Osteoblast (primary cell): ENCODE measurements around the gene DCTN5. TPM values are rescaled to one million over a fixed set of nuclear protein-coding genes. Genes with fewer than 3 reads are reported as not detected.
A peak's percentile ranks its signal among the peaks of the same experiment; 100 is the strongest.

Source experiments
- DNase-seq: peaks from one replicate; pipeline ENCODE4 v3.0.0; 2011; ENCODE audit warnings: low spot score, mixed read lengths; ENCODE audit not compliant: insufficient read length; ENCODE audit errors: missing footprints
- H2AFZ ChIP-seq: 2 replicates; pipeline ENCODE4 v1.6.0; 2011; ENCODE audit warnings: mild to moderate bottlenecking, low read length
- H3K27ac ChIP-seq: 2 replicates; pipeline ENCODE4 v1.5.1; 2011; ENCODE audit warnings: mild to moderate bottlenecking, low read depth, low read length, moderate library complexity
- H3K27me3 ChIP-seq: 2 replicates; pipeline ENCODE4 v1.6.0; 2012; ENCODE audit warnings: mild to moderate bottlenecking, control low read depth, inconsistent platforms, low read length, moderate library complexity; ENCODE audit not compliant: insufficient read depth
- H3K36me3 ChIP-seq: 2 replicates; pipeline ENCODE4 v1.5.1; 2011; ENCODE audit warnings: mild to moderate bottlenecking, low read length, control low read depth, moderate library complexity; ENCODE audit not compliant: insufficient read depth
- H3K4me1 ChIP-seq: 2 replicates; pipeline ENCODE4 v1.5.1; 2011; ENCODE audit warnings: mild to moderate bottlenecking, low read length, control low read depth, moderate library complexity; ENCODE audit not compliant: insufficient read depth
- H3K4me2 ChIP-seq: 2 replicates; pipeline ENCODE4 v1.6.0; 2011; ENCODE audit warnings: mild to moderate bottlenecking, low read length; ENCODE audit not compliant: insufficient read depth
- H3K4me3 ChIP-seq: fragments of 200-600 bp; sonication (generic); 3 replicates; pipeline ENCODE4 v1.5.1; 2012; ENCODE audit warnings: mild to moderate bottlenecking, low read length, inconsistent platforms; ENCODE audit not compliant: insufficient read depth
- H3K79me2 ChIP-seq: 2 replicates; pipeline ENCODE4 v1.6.0; 2012; ENCODE audit warnings: mild to moderate bottlenecking, low read length, control low read depth, inconsistent platforms; ENCODE audit not compliant: insufficient read depth
- H3K9me3 ChIP-seq: 2 replicates; pipeline ENCODE4 v1.5.1; 2011; ENCODE audit warnings: low read depth, low read length, control low read depth
- H4K20me1 ChIP-seq: 2 replicates; pipeline ENCODE4 v1.6.0; 2012; ENCODE audit warnings: mild to moderate bottlenecking, low read length, control low read depth; ENCODE audit not compliant: insufficient read depth
- CTCF ChIP-seq: IDR thresholded peaks from 2 replicates; pipeline ENCODE4 v1.5.1; 2011; ENCODE audit warnings: mild to moderate bottlenecking, low read depth, low read length, moderate library complexity; ENCODE audit errors: extremely low read depth
- total RNA-seq: library from RNA; depleted of rRNA; stranded (reverse); fragments of >200 nt; gene quantifications from 2 replicates; pipeline ENCODE4 v1.2.3, GENCODE V29; 2012

DCTN5 gene
- total RNA-seq, 1 donor: 35.5 TPM

- DNase-seq: no peak
These were observed 5.3 kb upstream of the DCTN5 start for GRCh38 chr16:23635958-23636357.

DNA sequence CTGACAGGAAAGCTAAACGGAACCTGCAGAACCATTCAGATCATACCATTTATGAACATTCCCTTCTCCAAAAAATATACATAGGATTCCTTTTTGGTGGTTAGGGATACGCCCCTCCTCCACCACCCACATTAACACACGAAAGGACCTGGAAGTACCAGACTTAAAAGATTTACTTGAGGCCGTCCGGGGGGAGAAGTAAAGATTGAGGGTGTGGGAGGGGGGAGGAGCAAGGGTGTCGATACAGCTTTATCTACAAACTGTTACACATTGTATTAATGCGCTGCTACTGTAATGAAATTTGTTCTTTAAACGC is 693 bp upstream of the DCTN5 start:
- Histone ChIP-seq H3K4me2 (peak overlapping the region; percentile 88), H3K4me1 (peaks cover 15% of the 10 kb centered on the region), H3K4me3 (peak overlapping the region; percentile 100), H3K9me3 (no peaks in the 10 kb centered on the region), H3K27me3 (no peaks in the 10 kb centered on the region), H4K20me1 (peaks cover 4% of the 10 kb centered on the region), H2AFZ (peak overlapping the region; percentile 97), H3K27ac (peak overlapping the region; percentile 87), H3K36me3 (peaks cover 46% of the 10 kb centered on the region), H3K79me2 (peaks cover 55% of the 10 kb centered on the region)
- TF ChIP-seq CTCF: no peak
- peak; percentile 43 for DNase-seq

More at GRCh38 chr16:23635958-23636357, 5.3 kb upstream of the DCTN5 start:
- Histone ChIP-seq H4K20me1 (no peaks in the 10 kb centered on the region), H3K27ac (no peak overlapping the region), H3K36me3 (peaks cover 51% of the 10 kb centered on the region), H3K27me3 (no peaks in the 10 kb centered on the region), H3K4me2 (no peak overlapping the region), H3K9me3 (no peaks in the 10 kb centered on the region), H3K79me2 (peaks cover 43% of the 10 kb centered on the region), H3K4me1 (peaks cover 9% of the 10 kb centered on the region), H2AFZ (no peak overlapping the region), H3K4me3 (no peak overlapping the region)
- no peak for TF ChIP-seq CTCF

GRCh38 chr16:23642246-23642774 is 1.0 kb downstream of the DCTN5 start:
- Histone ChIP-seq H2AFZ (peak overlapping the region; percentile 46), H4K20me1 (peaks cover 6% of the 10 kb centered on the region), H3K79me2 (peaks cover 72% of the 10 kb centered on the region), H3K9me3 (no peaks in the 10 kb centered on the region), H3K4me2 (peak overlapping the region; percentile 83), H3K4me3 (peak overlapping the region; percentile 100), H3K36me3 (peaks cover 35% of the 10 kb centered on the region), H3K27ac (peak overlapping the region; percentile 87), H3K4me1 (peaks cover 15% of the 10 kb centered on the region), H3K27me3 (no peaks in the 10 kb centered on the region)
- TF ChIP-seq CTCF: no peak
- DNase-seq: peak; percentile 23

DNA sequence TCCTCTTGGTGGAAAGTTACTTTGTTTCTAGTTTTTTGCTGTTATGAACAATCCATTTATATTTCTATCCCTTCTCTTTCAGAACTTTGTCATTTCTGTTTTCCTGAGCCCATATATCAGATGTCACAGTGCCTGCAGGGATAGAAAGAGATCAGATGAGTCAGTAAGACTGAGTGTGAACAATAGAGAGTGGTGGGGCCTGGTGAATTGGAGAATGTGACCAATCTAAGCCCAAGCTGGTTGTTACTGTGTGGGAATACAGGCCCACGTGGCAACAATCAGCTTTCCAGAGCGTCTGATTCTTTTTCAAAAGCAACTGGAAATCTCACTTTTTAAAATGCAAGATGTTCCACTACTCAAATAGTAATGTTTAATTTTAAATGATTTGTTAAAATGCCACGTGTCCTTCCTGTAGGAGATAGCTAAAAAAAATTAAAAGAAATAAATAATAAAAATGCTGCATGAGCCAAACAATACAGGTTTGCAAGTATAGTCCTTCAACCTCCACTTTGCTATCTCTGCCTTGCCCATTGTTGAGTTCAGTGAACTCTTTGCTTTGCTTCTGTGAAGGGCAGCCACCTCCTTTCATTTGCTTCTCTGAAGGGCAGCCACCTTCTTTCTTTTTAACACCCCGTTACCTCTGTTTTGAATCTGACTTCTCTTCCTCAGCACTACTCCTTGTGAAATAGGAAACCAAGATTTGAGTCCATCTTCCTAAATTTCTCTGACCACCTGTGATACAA is 9.6 kb downstream of the DCTN5 start:
- Histone ChIP-seq H3K4me1 (no peaks in the 10 kb centered on the region), H3K27me3 (no peaks in the 10 kb centered on the region), H3K4me3 (no peak overlapping the region), H2AFZ (no peak overlapping the region), H3K4me2 (no peak overlapping the region), H3K36me3 (peaks cover 40% of the 10 kb centered on the region), H3K9me3 (no peaks in the 10 kb centered on the region), H4K20me1 (peaks cover 40% of the 10 kb centered on the region), H3K27ac (no peak overlapping the region), H3K79me2 (peaks cover 95% of the 10 kb centered on the region)
- no peak for DNase-seq
- no peak for TF ChIP-seq CTCF
